GM18858 (cell line): Measurements from ENCODE around the gene MAP1B.
"Not testable (repeated sequence)": the region's sequence is repeated elsewhere in the genome, so short reads cannot be mapped to it uniquely, and the experiment has no call there.

ENCODE experiments used
- ATAC-seq: cut with Tn5 transposase; IDR thresholded peaks from one replicate; pipeline ENCODE4 v1.9.1; 2021; ENCODE audit not compliant: unreplicated experiment

The MAP1B gene

GRCh38 chr5:72107131-72107900 lies at the start of gene MAP1B:
MAP1B (plus strand) TSS chr5:72107475; CDS start chr5:72107532, 57 bp downstream.
- no peak for ATAC-seq

GRCh38 chr5:72057816-72058215 lies 49.5 kb upstream of the MAP1B start:
- no peak for ATAC-seq

- no peak for ATAC-seq
Measured at GRCh38 chr5:72063219-72063819, 44.0 kb upstream of the MAP1B start.

GRCh38 chr5:72064801-72065570 lies 42.3 kb upstream of the MAP1B start:
- ATAC-seq: no peak

GRCh38 chr5:72065751-72066255 lies 41.5 kb upstream of the MAP1B start:
- no peak for ATAC-seq

GRCh38 chr5:72066705-72067107 lies 40.6 kb upstream of the MAP1B start:
- ATAC-seq: no peak

- ATAC-seq: no peak
Measured at GRCh38 chr5:72067682-72068470, 39.4 kb upstream of the MAP1B start.

- ATAC-seq: no peak
Measured at GRCh38 chr5:72070529-72070928, 36.7 kb upstream of the MAP1B start.

- ATAC-seq: no peak
Measured at GRCh38 chr5:72071906-72072305, 35.4 kb upstream of the MAP1B start.

- no peak for ATAC-seq
Measured at GRCh38 chr5:72074251-72074650, 33.0 kb upstream of the MAP1B start.

GRCh38 chr5:72075461-72075860 lies 31.8 kb upstream of the MAP1B start:
- no peak for ATAC-seq

- ATAC-seq: no peak
Measured at GRCh38 chr5:72076621-72077300, 30.5 kb upstream of the MAP1B start.

GRCh38 chr5:72077390-72077789 lies 29.9 kb upstream of the MAP1B start:
- ATAC-seq: no peak

- no peak for ATAC-seq
Measured at GRCh38 chr5:72079288-72079687, 28.0 kb upstream of the MAP1B start.

GRCh38 chr5:72082048-72082447 lies 25.2 kb upstream of the MAP1B start:
- ATAC-seq: no peak

- ATAC-seq: no peak
Measured at GRCh38 chr5:72084876-72085275, 22.4 kb upstream of the MAP1B start.

GRCh38 chr5:72085319-72085718 lies 22.0 kb upstream of the MAP1B start:
- ATAC-seq: no peak

- ATAC-seq: not testable (repeated sequence)
Measured at GRCh38 chr5:72089713-72090112, 17.6 kb upstream of the MAP1B start.

- ATAC-seq: no peak
Measured at GRCh38 chr5:72092074-72092473, 15.2 kb upstream of the MAP1B start.

- no peak for ATAC-seq
Measured at GRCh38 chr5:72093217-72093616, 14.1 kb upstream of the MAP1B start.
